ENCODE results near the gene GNAI2.

GRCh38 chr3:50294089-50294488 is 58.1 kb downstream of the GNAI2 start:
- TF ChIP-seq CTCF (IDR thresholded peaks at IDR 0.05) (no peak), ZFX (IDR thresholded peaks at IDR 0.05; ENCODE audit: borderline replicate concordance) (no peak)
